RWPE2 (cell line): ENCODE measurements around the gene ZBTB46.
"Not testable (repeated sequence)": the region's sequence is repeated elsewhere in the genome, so short reads cannot be mapped to it uniquely, and the experiment has no call there.

Experiments used
- ATAC-seq: fragments of 200-7000 bp; cut with Tn5 transposase; 3 replicates; pipeline ENCODE4 v1.9.1; 2021; ENCODE audit warnings: low read depth
- DNase-seq: peaks from one replicate; pipeline ENCODE4 v3.0.0-alpha.2; 2020; ENCODE audit warnings: low spot score
- H3K27ac ChIP-seq: fragments of 450-650 bp; 2 replicates; pipeline ENCODE4 v1.5.1; 2017; ENCODE audit warnings: mild to moderate bottlenecking; ENCODE audit not compliant: poor library complexity, severe bottlenecking
- H3K27me3 ChIP-seq: fragments of 250-450 bp; sonication (Bioruptor Pico); 2 replicates; pipeline ENCODE4 v1.5.1; 2021; ENCODE audit warnings: mild to moderate bottlenecking, moderate library complexity; ENCODE audit not compliant: insufficient read depth, poor library complexity, severe bottlenecking
- H3K36me3 ChIP-seq: fragments of 250-450 bp; sonication (Bioruptor Pico); 2 replicates; pipeline ENCODE4 v1.5.1; 2020; ENCODE audit warnings: low read depth, mild to moderate bottlenecking, moderate library complexity
- H3K4me1 ChIP-seq: fragments of 250-450 bp; sonication (Bioruptor Pico); 2 replicates; pipeline ENCODE4 v1.5.1; 2021; ENCODE audit warnings: mild to moderate bottlenecking, moderate library complexity; ENCODE audit not compliant: insufficient read depth, poor library complexity, severe bottlenecking
- H3K4me3 ChIP-seq: fragments of 250-450 bp; sonication (Bioruptor Pico); 2 replicates; pipeline ENCODE4 v1.5.1; 2021; ENCODE audit warnings: mild to moderate bottlenecking, moderate library complexity; ENCODE audit not compliant: severe bottlenecking
- H3K9me3 ChIP-seq: fragments of 250-450 bp; sonication (Bioruptor Pico); 2 replicates; pipeline ENCODE4 v1.5.1; 2021; ENCODE audit warnings: mild to moderate bottlenecking, moderate library complexity; ENCODE audit not compliant: severe bottlenecking
- TF ChIP-seq, protein P1 (sequence below): fragments of 450-650 bp; IDR thresholded peaks from one replicate; pipeline ENCODE4 v1.5.1; 2017; ENCODE audit warnings: mild to moderate bottlenecking, moderate library complexity; ENCODE audit not compliant: poor library complexity, severe bottlenecking

ZBTB46 gene

DNA sequence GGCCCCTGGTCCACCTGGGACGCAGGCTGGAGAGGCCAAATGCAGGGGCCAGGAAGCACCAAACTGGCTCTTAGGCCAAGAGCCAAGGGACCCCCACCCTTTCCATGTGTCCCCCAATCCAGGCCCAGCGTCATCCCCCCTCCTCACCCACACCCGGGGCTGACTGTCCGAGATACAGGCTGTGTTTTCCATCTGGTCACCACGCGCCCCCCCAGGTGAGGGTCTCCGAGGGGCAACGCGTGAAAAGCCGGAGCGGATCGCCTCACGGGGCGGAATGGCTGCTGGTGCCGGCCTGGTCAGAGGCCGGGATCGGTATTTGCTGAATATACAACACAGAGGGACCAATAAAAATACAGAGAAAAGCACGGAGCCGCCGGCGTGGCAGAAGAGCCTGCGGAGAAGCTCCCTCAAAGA lies 25.0 kb upstream of the ZBTB46 start:
- Histone ChIP-seq H3K4me3 (no peak overlapping the region), H3K36me3 (no peaks in the 10 kb centered on the region), H3K27ac (no peak overlapping the region), H3K27me3 (peaks cover 38% of the 10 kb centered on the region), H3K4me1 (no peaks in the 10 kb centered on the region), H3K9me3 (no peaks in the 10 kb centered on the region)
- TF ChIP-seq, protein P1, sequence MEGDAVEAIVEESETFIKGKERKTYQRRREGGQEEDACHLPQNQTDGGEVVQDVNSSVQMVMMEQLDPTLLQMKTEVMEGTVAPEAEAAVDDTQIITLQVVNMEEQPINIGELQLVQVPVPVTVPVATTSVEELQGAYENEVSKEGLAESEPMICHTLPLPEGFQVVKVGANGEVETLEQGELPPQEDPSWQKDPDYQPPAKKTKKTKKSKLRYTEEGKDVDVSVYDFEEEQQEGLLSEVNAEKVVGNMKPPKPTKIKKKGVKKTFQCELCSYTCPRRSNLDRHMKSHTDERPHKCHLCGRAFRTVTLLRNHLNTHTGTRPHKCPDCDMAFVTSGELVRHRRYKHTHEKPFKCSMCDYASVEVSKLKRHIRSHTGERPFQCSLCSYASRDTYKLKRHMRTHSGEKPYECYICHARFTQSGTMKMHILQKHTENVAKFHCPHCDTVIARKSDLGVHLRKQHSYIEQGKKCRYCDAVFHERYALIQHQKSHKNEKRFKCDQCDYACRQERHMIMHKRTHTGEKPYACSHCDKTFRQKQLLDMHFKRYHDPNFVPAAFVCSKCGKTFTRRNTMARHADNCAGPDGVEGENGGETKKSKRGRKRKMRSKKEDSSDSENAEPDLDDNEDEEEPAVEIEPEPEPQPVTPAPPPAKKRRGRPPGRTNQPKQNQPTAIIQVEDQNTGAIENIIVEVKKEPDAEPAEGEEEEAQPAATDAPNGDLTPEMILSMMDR = no peak
- no peak for ATAC-seq
- peak; percentile 84 for DNase-seq

DNA sequence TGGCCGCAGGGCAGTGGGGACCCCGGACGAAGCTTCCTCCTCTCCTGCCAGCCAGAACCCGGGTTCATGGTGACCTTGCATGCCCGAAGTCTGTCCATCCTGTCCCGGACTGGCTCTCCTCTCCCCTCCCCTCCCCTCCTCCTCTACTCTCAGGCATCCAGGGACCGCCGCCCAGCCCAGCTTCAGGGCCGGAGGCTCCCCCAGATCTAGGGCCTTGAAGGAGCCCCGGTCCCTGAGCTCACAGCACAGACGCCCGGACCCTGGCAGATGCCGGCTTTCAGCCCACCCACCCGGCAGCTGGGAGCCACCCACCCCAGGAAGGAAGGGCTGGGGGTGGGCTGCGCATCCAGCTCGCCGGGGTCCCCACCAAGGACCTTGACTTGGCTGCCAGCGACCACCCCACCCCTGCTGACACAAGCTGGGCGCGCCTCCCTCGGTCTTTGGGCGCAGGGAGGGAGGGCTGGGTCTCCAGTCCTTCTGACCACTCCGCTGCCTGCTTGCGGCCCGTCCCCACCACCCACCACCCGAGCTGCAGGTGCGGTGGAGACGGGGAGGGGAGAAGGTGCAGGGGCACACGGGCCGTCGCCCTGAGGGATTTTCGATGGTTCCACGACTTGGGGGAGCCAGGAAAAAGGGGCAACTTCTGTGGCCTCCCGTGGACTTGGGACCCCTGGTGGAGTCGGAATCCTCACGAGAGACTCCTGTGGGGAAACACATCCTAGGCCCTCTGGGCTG lies 24.5 kb upstream of the ZBTB46 start:
- TF ChIP-seq, protein P1 = no peak
- ATAC-seq (peak; percentile 2; the same call in 2 of the 3 replicates), DNase-seq (peak; percentile 83)
- no peak overlapping the region for H3K4me3 ChIP-seq
- peaks cover 38% of the 10 kb centered on the region for H3K27me3 ChIP-seq
- no peaks in the 10 kb centered on the region for H3K9me3 ChIP-seq
- no peaks in the 10 kb centered on the region for H3K4me1 ChIP-seq
- no peak overlapping the region for H3K27ac ChIP-seq
- H3K36me3 ChIP-seq = no peaks in the 10 kb centered on the region

DNA sequence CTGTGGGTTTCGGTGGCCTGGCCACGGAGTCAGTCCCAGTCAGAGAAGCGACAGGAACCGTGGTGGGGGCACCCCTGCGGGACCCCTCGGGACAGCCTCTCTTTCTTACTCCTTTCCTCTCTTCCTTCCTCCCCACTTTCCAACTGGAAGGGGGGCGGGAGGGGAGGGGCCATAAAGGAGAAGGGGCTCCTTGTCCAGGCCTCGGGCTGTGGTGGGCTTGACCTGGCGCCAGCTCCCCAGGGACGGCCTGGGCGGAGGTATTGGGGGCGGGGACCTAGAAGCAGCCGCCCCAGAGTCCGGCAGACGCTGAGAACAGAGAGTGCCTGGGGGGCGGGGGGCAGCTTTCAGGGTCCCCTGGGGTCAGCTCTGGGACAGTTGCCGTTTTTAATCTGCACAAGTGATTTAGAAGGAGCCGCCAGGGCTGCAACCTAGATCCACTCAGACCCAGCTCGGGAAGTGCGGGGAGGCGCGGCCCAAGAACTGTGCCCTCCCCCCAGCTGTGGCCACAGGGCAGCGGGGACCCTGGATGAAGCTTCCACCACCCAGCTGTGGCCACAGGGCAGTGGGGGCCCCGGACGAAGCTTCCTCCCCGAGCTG lies 23.8 kb upstream of the ZBTB46 start:
- no peaks in the 10 kb centered on the region for H3K4me1 ChIP-seq
- H3K27ac ChIP-seq = no peak overlapping the region
- H3K4me3 ChIP-seq = no peak overlapping the region
- peaks cover 38% of the 10 kb centered on the region for H3K27me3 ChIP-seq
- ATAC-seq (peak; percentile 3; the same call in 2 of the 3 replicates), DNase-seq (peak; percentile 82)
- H3K9me3 ChIP-seq = no peaks in the 10 kb centered on the region
- no peaks in the 10 kb centered on the region for H3K36me3 ChIP-seq
- TF ChIP-seq, protein P1 = no peak

DNA sequence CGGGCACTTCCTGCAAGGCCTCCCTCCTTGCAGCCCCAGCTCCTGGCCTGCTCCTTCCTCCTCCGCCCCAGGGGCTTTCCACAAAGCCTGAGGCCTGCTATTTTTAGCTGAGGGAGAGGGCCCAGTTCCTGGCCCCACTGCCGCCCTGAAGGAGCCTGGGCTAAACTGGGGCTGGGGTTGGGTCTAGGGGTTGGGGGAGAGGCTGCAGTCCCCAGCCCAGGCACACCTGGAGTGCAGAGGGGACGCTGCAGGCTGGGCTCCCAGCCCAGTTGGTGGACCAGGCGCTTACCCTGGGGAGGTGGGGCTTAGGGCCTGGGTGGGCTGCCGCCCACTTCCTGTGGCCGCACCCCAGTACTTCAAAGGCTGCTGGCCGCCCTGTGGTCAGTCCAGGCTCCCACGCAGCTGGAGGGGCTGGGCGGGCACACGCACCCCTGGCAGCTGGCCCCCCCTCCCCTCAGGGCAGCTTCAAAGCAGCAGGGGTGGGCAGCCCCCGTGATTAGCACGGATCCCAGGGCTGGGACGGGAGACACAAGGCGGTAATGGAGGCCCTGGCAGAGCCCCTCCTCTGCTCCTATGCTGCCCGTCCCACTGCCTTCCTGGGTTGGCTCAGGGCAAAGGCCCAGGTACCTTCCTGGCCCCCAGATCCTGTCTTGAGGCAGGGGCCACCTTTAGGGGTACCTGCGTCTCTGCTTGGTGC lies 23.2 kb upstream of the ZBTB46 start:
- Histone ChIP-seq H3K9me3 (no peaks in the 10 kb centered on the region), H3K4me1 (no peaks in the 10 kb centered on the region), H3K27ac (no peak overlapping the region), H3K36me3 (no peaks in the 10 kb centered on the region), H3K4me3 (no peak overlapping the region), H3K27me3 (peaks cover 38% of the 10 kb centered on the region)
- TF ChIP-seq, protein P1 = no peak
- ATAC-seq (no peak), DNase-seq (peak; percentile 81)

DNA sequence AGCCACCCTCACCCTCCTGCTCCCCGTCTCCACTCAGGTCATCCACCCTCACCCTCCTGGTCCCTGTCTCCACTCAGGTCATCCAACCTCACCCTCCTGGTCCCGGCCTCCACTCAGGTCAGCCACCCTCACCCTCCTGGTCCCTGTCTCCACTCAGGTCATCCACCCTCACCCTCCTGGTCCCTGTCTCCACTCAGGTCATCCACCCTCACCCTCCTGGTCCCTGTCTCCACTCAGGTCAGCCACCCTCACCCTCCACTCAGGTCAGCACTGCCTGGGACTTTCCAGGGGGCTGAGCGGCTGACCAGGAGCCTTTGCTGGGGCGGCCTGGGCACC lies 22.6 kb upstream of the ZBTB46 start:
- not testable (repeated sequence) for H3K4me3 ChIP-seq, H3K9me3 ChIP-seq, H3K27ac ChIP-seq, ATAC-seq, H3K36me3 ChIP-seq, H3K4me1 ChIP-seq, DNase-seq
- H3K27me3 ChIP-seq = peaks cover 38% of the 10 kb centered on the region

DNA sequence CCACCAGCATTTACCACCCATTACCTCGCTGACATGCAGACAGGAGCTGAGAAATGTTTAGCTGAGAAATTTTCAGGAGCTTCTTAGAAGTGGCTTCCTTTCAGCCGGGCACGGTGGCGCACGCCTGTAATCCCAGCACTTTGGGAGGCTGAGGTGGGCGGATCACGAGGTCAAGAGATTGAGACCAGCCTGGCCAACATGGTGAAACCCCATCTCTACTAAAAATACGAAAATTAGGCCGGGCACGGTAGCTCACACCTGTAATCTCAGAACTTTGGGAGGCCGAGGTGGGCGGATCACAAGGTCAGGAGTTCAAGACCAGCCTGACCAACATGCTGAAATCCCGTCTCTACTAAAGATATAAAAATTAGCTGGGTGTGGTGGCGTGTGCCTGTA lies 20.5 kb upstream of the ZBTB46 start:
- not testable (repeated sequence) for ATAC-seq, H3K27ac ChIP-seq, H3K9me3 ChIP-seq, H3K4me3 ChIP-seq, DNase-seq, H3K4me1 ChIP-seq, H3K36me3 ChIP-seq
- peaks cover 27% of the 10 kb centered on the region for H3K27me3 ChIP-seq
